Fibroblast of the conjunctiva (primary cell): ENCODE data around the gene PHETA1.

Experiments
- DNase-seq: peaks from one replicate; pipeline ENCODE4 v3.0.0-alpha.2; 2010; ENCODE audit warnings: low read depth

PHETA1 gene

GRCh38 chr12:111368291-111368787 lies 556 bp downstream of the PHETA1 start:
- DNase-seq, result no peak

DNA sequence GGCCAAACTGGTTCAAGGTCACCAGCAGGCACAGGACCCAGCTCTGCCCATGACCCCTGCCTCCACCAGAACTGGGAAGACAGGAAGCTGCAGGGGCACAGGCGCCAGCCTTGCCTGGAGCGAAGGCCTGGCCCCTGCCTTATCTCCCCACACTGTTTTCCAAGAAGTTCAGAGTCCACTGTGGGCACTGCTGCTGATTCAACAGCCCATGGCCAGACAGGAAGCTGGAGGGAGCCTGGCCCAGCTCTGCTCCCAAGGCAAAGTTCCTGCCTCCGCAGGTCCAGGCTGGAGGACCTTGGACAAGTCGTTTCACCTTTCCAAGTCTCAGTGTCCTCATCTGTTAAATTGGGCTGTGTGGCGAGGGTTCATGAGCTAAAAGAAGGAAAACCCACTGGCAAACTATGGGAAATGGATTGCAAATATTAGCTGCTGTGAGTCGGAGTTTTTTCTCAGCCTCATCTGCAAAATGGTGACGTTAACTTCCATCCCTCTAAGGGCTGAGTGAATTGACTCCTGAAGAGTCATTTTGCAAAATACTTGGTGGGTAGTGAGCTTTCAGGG lies 1.2 kb downstream of the PHETA1 start:
- DNase-seq, result no peak

GRCh38 chr12:111366583-111366982 lies 2.3 kb downstream of the PHETA1 start:
- no peak for DNase-seq

GRCh38 chr12:111366075-111366474 lies 2.8 kb downstream of the PHETA1 start:
- DNase-seq, result no peak

GRCh38 chr12:111363578-111363977 lies 5.3 kb downstream of the PHETA1 start:
- DNase-seq, result no peak

- DNase-seq, result no peak
Observed at GRCh38 chr12:111362687-111363475, 6.0 kb downstream of the PHETA1 start.

DNA sequence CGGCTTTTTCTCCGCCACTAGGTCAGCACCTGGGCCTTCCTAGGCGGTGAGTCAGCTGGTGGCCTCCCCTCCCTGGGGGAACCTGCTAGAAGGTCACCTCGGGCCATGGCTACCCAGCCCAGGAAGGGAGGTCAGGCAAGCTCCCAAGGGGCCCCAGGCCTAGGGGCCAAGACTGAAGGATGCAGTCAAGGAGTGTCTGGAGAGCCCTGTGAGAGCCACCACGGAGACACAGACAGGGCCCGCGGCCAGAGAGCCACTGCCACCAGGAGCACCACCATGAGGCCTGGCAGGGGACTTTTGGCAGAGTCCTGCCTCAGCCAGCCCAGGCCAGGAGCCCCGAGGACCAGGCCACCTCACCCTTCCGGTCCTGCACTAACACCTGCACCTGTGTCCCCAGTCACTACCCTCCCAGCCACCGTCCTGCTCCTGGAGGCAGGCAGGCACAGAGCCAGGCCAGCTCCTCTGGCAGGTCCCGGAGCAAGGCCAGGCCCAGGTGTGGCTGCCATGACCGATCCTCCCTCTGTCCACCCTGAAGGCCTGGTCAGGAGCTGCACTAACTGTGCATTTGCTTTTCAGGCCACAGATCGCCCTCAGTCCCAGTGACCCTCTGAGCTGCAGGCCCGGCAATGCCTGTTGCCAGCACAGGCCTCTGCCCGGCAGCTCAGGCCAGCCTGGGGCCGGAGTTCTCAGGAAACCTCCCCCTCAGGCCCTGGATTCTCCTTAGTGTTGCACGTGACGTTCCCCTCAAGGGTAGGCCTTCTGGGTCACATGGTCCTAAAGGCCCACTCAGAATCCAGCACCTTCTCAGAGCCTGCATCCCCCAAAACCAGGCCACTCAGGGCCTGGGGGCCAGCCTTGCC lies 6.9 kb downstream of the PHETA1 start:
- no peak for DNase-seq

- no peak for DNase-seq
Observed at GRCh38 chr12:111361073-111361716, 7.7 kb downstream of the PHETA1 start.

GRCh38 chr12:111360325-111360930 lies 8.5 kb downstream of the PHETA1 start:
- DNase-seq, result no peak

DNA sequence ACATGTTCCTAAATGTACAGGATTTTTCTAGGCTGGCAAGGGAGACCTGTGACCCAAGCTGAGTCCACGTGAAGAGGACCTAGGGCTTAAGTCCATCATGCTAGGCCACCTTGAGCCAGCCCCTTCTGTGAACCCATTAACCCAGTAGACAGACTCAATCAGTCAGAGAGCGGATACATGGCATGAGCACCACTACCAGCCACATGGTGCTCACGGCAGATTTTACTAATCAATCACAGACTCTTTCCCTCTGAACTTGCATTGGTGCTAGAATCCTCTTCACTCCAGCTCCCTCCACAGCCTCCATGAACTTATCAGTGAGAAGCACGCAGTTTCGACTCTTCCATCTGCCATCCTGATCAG lies 9.0 kb downstream of the PHETA1 start:
- DNase-seq, result no peak

DNA sequence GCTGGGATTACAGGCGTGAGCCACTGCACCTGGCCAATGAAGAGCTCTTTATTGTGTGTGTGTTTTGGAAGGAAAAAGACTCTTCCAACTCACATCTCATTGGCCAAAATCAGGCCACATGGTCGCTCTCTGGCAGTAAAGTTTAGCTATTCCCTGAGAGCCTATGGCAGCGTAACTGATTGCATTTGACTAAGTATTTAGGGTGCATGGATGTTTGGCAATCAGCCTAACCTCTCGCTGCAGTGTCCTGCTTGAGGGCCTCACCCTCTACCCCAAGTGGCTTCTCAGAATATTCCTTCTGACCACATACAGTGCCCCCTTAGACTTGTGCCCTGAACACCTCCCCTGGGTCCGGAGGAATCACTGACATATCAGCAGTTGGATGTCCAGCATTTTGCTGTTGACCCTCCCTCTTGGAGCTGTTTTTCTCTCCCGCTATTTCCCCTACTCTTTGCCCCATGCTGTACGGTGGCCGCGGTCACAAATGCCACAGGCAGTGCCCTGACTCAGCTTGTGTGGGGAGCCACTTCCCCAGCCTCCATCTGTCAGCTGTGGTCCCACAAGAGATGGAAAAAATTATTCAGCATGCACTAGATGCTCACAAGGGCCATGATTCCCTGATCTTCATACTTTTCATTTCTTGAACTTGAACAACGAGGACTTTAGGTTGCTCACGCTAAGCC lies 9.5 kb downstream of the PHETA1 start:
- no peak for DNase-seq

- DNase-seq, result no peak
Observed at GRCh38 chr12:111355201-111355925, 13.5 kb downstream of the PHETA1 start.

DNA sequence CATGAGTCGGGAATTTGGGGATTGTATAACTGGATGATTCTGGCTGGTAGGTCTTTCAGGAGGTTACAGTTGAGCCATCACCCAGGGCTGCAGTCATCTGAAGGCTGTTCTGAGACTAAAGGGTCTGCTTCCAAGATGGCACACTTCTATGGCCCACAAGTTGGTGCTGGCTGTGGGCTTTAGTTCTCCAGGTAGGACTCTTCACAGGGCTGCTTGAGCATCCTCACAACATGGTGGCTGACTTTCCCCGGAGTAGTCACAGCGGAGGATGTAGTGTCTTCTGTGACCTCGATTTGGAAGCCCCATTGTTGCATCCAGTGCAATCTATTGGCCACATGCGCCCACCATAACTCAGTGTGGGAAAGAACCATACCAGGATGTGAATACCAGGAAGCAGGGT lies 14.4 kb downstream of the PHETA1 start:
- no peak for DNase-seq

GRCh38 chr12:111353603-111354295 lies 15.1 kb downstream of the PHETA1 start:
- DNase-seq, result no peak

DNA sequence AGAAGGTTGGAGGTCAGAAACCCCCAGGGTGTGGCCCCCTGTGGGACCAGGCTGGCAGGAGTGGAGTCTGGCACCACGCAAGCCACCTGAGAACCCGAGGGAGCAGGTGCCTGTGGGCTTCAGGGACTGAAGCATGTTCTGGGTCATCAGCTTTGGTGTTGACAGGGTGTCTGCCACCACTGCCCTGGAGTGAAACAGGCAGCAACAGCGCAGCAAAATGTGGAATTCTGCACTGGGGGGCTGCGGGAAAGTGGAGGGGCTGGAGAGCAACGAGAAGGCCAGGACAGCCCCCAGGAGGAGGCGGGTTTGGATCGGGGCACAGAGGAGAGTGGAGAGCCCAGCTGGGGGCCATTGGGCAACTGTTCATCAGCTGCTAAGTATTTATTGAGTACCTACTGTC lies 15.9 kb downstream of the PHETA1 start:
- DNase-seq, result no peak

- no peak for DNase-seq
Observed at GRCh38 chr12:111352296-111352993, 16.4 kb downstream of the PHETA1 start.

GRCh38 chr12:111351026-111351425 lies 17.9 kb downstream of the PHETA1 start:
- DNase-seq, result no peak

GRCh38 chr12:111349748-111350520 lies 19.0 kb downstream of the PHETA1 start:
- no peak for DNase-seq
